GM20431 (cell line): Measurements from ENCODE around the gene MYRIP.
"Not testable (repeated sequence)": the region's sequence is repeated elsewhere in the genome, so short reads cannot be mapped to it uniquely, and the experiment has no call there.

Source experiments
- in situ Hi-C: fragments of 300-500 bp; cut with MseI, MboI; formaldehyde crosslinking; loops from one replicate; pipeline ENCODE4 v1.15.0; 2020; ENCODE audit warnings: low sequenced_read_pairs; ENCODE audit not compliant: unreplicated experiment

Gene MYRIP

GRCh38 chr3:40068636-40069035 is 259.2 kb downstream of the MYRIP start:
- in situ Hi-C loops: no loop called here

- in situ Hi-C loops: no loop called here
These were observed 261.4 kb downstream of the MYRIP start for GRCh38 chr3:40070816-40071215.

- in situ Hi-C loops: no loop called here
These were observed 262.4 kb downstream of the MYRIP start for GRCh38 chr3:40071683-40072238.

GRCh38 chr3:40073310-40074007 is 264.1 kb downstream of the MYRIP start:
- in situ Hi-C loops: no loop called here

GRCh38 chr3:40077139-40077538 is 267.7 kb downstream of the MYRIP start:
- in situ Hi-C loops: not testable (repeated sequence)

- in situ Hi-C loops: not testable (repeated sequence)
These were observed 268.6 kb downstream of the MYRIP start for GRCh38 chr3:40077828-40078492.

- in situ Hi-C loops: no loop called here
These were observed 269.2 kb downstream of the MYRIP start for GRCh38 chr3:40078590-40078989.

GRCh38 chr3:40079203-40079846 is 269.9 kb downstream of the MYRIP start:
- in situ Hi-C loops: no loop called here

GRCh38 chr3:40079847-40080240 is 270.4 kb downstream of the MYRIP start:
- in situ Hi-C loops: no loop called here

GRCh38 chr3:40083066-40083465 is 273.7 kb downstream of the MYRIP start:
- in situ Hi-C loops: no loop called here

GRCh38 chr3:40084424-40084823 is 275.0 kb downstream of the MYRIP start:
- in situ Hi-C loops: not testable (repeated sequence)

GRCh38 chr3:40086890-40087883 is 277.8 kb downstream of the MYRIP start:
- in situ Hi-C loops: no loop called here

- in situ Hi-C loops: no loop called here
These were observed 279.2 kb downstream of the MYRIP start for GRCh38 chr3:40088527-40089170.

- in situ Hi-C loops: no loop called here
These were observed 287.3 kb downstream of the MYRIP start for GRCh38 chr3:40096661-40097111.

GRCh38 chr3:40097131-40098117 is 288.0 kb downstream of the MYRIP start:
- in situ Hi-C loops: no loop called here

- in situ Hi-C loops: no loop called here
These were observed 288.9 kb downstream of the MYRIP start for GRCh38 chr3:40098261-40098759.

GRCh38 chr3:40099871-40100270 is 290.5 kb downstream of the MYRIP start:
- in situ Hi-C loops: no loop called here

GRCh38 chr3:40102182-40102581 is 292.8 kb downstream of the MYRIP start:
- in situ Hi-C loops: no loop called here
